ENCODE data around the gene CERS5. TPM values are rescaled to one million over a fixed set of nuclear protein-coding genes. Genes with fewer than 3 reads are reported as not detected.
A peak's percentile ranks its signal among the peaks of the same experiment; 100 is the strongest.

CERS5 gene
- total RNA-seq, 4 donors from 2014 or later, result 30.3 to 45.5 (median 40.5) TPM

DNA sequence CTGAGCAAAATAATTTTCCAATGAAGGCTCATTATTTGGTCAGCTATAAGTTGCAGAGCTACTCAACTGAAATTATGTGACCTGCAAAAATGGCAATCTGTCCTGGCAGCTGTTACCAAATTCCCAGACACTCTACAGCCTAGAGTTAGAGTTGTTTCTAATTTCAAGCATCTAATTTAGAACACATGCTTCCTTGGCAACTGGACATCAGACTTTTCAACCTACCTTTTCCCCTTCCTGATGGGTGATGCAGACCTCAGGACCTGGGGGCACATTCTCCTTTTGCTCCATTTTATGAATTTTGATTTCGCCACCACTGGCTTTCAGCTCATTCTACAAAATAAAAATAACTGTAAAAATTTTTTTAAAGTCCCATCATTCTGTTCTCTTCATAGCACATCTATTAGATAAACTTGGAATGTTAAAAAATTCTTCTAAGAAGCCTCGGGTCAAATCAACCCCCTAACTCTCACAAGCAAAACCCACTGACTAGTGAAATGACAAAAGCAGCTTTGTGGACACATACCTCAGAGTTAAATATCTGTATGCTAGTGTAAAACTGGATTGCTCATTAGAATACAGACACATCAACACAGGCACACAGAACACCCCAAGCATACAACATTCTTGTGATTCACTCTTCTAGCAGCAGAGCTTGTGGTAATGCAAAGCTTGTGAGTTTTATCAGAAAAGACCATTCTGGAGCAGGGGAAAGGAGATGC, 33.5 kb upstream of the CERS5 start:
- peaks cover 0 to 79% (median 0%) of the 10 kb centered on the region in 3 donors for H3K36me3 ChIP-seq
- no peak for DNase-seq (ENCODE audit: low spot score in 2 of 2)
- WGBS, 2 donors, result 54 to 61% methylated on average over 2 of the region's 2 CpGs
- no peak for TF ChIP-seq POLR2A (IDR thresholded peaks at IDR 0.05)
- TF ChIP-seq CTCF (IDR thresholded peaks at IDR 0.05), result no peak
- TF ChIP-seq EP300 (IDR thresholded peaks at IDR 0.05), result no peak
- H3K4me1 ChIP-seq, result peaks cover 0 to 6% (median 0%) of the 10 kb centered on the region in 4 donors
- H3K9me3 ChIP-seq, result no peaks in the 10 kb centered on the region
- H3K27me3 ChIP-seq, result no peaks in the 10 kb centered on the region
- no peak overlapping the region for H3K4me3 ChIP-seq
- H3K27ac ChIP-seq, result no peak overlapping the region

DNA sequence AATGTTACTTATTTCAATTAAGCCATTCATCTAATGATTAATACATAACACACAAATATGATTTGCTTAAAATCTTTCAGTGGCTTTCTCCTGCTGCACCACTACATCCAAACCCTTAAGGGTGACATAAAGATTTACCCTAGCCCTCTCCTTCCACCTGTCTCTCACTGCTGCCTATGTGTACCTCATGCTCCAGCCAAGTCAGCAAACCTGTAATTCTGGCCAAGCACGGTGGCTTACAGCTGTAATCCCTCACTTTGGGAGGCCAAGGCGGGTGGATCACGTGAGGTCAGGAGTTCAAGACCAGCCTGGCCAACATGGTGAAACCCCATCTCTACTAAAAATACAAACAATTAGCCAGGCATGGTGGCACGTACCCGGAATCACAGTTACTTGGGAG, 31.7 kb upstream of the CERS5 start:
- peaks cover 0 to 73% (median 0%) of the 10 kb centered on the region in 3 donors for H3K36me3 ChIP-seq
- 91 to 93% methylated on average over 5 of the region's 5 CpGs for WGBS, 2 donors
- no peak for DNase-seq (ENCODE audit: low spot score in 2 of 2)
- TF ChIP-seq POLR2A (IDR thresholded peaks at IDR 0.05) (no peak), EP300 (IDR thresholded peaks at IDR 0.05) (no peak), CTCF (IDR thresholded peaks at IDR 0.05) (no peak)
- no peaks in the 10 kb centered on the region for H3K9me3 ChIP-seq
- peaks cover 0 to 6% (median 0%) of the 10 kb centered on the region in 4 donors for H3K4me1 ChIP-seq
- H3K27me3 ChIP-seq, result no peaks in the 10 kb centered on the region
- H3K27ac ChIP-seq, result no peak overlapping the region
- H3K4me3 ChIP-seq, result no peak overlapping the region

GRCh38 chr12:50197297-50197727, 30.1 kb upstream of the CERS5 start:
- WGBS, 2 donors, result 73 to 78% methylated on average over 5 of the region's 5 CpGs
- TF ChIP-seq EP300 (IDR thresholded peaks at IDR 0.05) (no peak), CTCF (IDR thresholded peaks at IDR 0.05) (no peak), POLR2A (IDR thresholded peaks at IDR 0.05) (no peak)
- H3K27ac ChIP-seq, result no peak overlapping the region

GRCh38 chr12:50196537-50196936, 29.4 kb upstream of the CERS5 start:
- Histone ChIP-seq H3K27me3 (no peaks in the 10 kb centered on the region), H3K4me3 (no peak overlapping the region), H3K27ac (peak overlapping the region in 1 of 4 donors; percentile 8), H3K36me3 (peaks cover 0 to 66% (median 0%) of the 10 kb centered on the region in 3 donors), H3K4me1 (peaks cover 0 to 6% (median 0%) of the 10 kb centered on the region in 4 donors), H3K9me3 (no peaks in the 10 kb centered on the region)
- TF ChIP-seq CTCF (IDR thresholded peaks at IDR 0.05), result no peak
- TF ChIP-seq EP300 (IDR thresholded peaks at IDR 0.05), result no peak
- no peak for TF ChIP-seq POLR2A (IDR thresholded peaks at IDR 0.05)
- 67 to 69% methylated on average over 4 of the region's 4 CpGs for WGBS, 2 donors
- no peak for DNase-seq (ENCODE audit: low spot score in 2 of 2)

More at GRCh38 chr12:50197297-50197727, 30.1 kb upstream of the CERS5 start:
- Histone ChIP-seq H3K27me3 (no peaks in the 10 kb centered on the region), H3K4me1 (peaks cover 0 to 6% (median 0%) of the 10 kb centered on the region in 4 donors), H3K9me3 (no peaks in the 10 kb centered on the region), H3K36me3 (peaks cover 0 to 66% (median 0%) of the 10 kb centered on the region in 3 donors), H3K4me3 (no peak overlapping the region)
- DNase-seq (ENCODE audit: low spot score in 2 of 2), result no peak

DNA sequence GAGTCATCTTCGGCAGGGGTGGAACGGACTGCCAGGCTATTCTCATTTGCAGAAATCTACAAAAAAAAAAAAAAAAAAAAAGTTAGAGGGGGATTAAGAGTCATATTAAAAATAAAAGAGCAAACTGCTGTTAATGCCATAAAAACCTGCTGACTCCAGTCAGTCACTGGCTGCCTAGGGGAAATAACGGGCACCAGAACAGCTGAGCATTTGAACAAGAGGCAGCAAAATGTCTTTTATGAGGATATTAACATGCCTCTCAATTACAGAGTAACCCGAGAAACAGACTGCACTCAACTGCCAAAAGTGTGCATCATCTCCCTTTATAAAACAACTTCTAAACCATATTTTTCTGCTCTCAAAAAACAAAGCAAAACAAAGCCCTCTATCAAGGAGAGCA, 28.7 kb upstream of the CERS5 start:
- TF ChIP-seq CTCF (IDR thresholded peaks at IDR 0.05), result no peak
- no peak for TF ChIP-seq POLR2A (IDR thresholded peaks at IDR 0.05)
- no peak for TF ChIP-seq EP300 (IDR thresholded peaks at IDR 0.05)
- H3K9me3 ChIP-seq, result no peaks in the 10 kb centered on the region
- peaks cover 0 to 6% (median 0%) of the 10 kb centered on the region in 4 donors for H3K4me1 ChIP-seq
- DNase-seq (ENCODE audit: low spot score in 2 of 2), result no peak
- no peak overlapping the region for H3K27ac ChIP-seq
- no peak overlapping the region for H3K4me3 ChIP-seq
- H3K36me3 ChIP-seq, result peaks cover 0 to 66% (median 0%) of the 10 kb centered on the region in 3 donors
- 61% methylated on average over 4 of the region's 4 CpGs for WGBS, 2 donors
- H3K27me3 ChIP-seq, result no peaks in the 10 kb centered on the region
